Stimulated activated CD8-positive, alpha-beta memory T cell treated with anti-CD3 and anti-CD28 coated beads, Interleukin-7, amount 100 ng/mL, for 48 hours (primary cell): ENCODE data around the gene HSPD1.

Experiments used
- DNase-seq, 2 donors: peaks; one replicate each; pipeline ENCODE4 v3.0.0-alpha.2; 2020; ENCODE audit warnings: low read depth in 1 of 2; ENCODE audit errors: extremely low read depth in 1 of 2

The HSPD1 gene

DNA sequence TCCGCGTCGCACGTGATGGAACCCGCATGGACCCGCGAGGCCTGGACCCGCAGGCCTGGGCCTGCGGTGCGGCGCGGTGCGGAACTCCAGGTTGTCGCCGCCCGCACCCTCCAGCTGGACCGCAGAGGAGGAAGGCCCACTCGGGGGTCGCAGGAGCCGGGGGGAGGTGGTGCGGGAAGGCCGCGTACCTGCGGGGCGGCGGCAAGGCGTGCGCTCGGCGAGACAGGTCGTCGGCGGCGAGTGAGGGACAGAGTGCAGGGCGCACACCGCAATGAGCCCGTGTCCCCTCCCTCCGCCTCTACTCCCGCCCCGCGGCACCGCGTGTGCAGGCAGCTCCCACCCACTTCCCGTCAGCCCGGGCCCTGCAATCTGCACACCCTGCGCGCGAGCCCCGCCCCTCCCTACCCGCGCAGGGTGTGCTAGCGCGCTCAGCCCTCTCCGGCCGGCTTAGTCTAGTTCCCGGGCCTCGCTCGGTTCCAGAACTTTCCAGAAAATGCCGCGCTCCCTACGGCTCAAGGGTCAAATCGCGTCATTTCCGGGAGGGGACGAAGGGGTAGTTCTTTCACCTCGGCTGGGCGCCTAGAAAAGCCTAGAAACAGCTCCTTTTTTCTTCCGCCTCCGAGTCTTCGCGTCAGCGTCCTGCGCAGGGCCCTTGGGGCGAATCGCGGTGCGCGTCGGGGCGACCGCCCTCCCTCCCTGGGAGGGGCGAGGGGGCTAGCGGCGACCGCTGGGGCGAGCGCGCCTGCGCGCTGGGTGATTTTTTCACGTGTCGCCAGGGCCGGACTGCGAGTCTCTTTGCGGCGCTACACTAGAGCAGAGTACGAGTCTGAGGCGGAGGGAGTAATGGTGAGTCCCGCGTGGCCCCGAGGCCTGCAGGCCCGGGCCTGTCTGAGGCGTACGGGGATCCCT lies at the start of gene HSPD1, which contains the start of gene HSPE1:
Gene HSPD1, minus strand, starts transcription at position 247 of the 909 bp plus-strand sequence. CDS start 992 bp downstream, outside the sequence.
Gene HSPE1, plus strand, starts transcription at position 786 of the 909 bp plus-strand sequence. Its CDS starts 58 bp downstream, at position 844.
- DNase-seq = peak; percentile 97 to 98

DNA sequence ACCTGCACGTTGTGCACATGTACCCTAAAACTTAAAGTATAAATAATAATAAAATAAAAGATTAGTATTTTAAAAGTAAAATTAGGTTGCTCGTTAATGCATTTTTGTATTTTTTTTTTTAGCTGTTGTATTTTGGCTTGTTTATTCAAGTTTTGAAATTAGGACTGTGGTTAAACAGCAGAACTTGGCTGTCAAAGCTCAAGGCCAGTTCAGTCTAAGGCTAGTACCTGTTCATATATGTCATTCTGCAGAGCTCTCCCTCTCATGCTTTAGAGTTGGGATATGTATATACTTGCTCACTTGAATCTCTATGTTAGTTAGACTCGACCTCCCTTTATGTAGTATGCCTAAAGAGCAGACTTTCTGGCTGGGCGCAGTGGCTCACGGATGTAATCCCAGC lies 48.9 kb upstream of the HSPD1 start:
- DNase-seq = no peak

GRCh38 chr2:197547163-197547900 lies 47.7 kb upstream of the HSPD1 start:
- DNase-seq = no peak

DNA sequence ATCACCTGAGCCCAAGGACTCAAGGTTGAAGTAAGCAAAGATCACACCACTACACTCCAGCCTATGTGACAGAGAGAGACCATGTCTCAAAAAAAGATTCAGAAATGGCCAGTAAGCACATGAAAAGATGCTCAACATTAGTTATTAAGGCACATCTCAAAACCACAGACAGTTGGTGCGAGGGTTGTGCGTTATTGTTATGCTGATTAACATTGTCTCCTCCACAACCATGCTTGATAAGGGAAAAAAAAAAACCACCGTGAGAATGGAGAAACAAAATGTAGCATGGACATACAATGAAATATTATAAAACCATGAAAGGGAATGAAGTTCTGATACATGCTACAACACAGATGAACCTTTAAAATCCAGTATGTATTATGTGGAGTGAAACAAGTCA lies 43.6 kb upstream of the HSPD1 start:
- DNase-seq = no peak

- DNase-seq = no peak
Measured at GRCh38 chr2:197539734-197540133, 40.1 kb upstream of the HSPD1 start.

GRCh38 chr2:197538412-197538811 lies 38.8 kb upstream of the HSPD1 start:
- DNase-seq = no peak

DNA sequence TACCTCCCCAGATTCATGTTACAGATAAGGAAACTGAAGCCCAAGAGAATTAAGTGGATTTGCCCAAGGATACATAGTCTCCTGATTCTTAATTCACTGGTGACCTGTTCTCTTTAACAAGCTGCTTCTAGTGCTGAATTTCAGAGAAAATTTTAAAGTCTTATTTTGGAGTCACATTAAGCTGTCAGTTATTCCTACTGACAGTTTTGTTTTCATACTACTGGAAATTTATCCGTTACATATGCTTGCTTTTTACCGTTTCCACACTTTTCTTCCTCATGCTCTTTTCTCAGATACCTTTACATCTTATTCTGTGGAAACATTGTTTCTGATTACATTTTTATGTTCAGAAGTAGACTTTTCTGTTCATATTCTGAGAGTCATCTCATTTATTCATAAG lies 17.5 kb upstream of the HSPD1 start:
- DNase-seq = no peak

DNA sequence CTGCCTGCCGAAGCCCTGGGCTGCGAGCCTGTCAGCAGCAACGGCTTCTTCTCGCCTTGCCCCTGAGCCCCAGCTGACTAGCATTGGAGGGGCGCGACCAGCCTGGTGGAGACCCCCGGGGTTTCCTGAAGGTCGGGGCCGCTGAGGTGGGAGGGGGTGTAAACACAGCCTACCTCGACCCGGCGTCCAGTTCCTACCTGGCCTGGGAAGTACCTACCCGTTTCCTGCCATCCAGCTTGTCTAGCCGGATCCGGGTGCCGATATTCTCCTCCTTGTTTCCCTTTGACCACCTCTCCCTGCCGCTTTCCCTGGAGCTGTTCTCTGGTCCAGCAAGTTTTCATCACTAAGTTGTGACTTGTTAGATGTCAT lies 16.7 kb upstream of the HSPD1 start:
- DNase-seq = no peak

DNA sequence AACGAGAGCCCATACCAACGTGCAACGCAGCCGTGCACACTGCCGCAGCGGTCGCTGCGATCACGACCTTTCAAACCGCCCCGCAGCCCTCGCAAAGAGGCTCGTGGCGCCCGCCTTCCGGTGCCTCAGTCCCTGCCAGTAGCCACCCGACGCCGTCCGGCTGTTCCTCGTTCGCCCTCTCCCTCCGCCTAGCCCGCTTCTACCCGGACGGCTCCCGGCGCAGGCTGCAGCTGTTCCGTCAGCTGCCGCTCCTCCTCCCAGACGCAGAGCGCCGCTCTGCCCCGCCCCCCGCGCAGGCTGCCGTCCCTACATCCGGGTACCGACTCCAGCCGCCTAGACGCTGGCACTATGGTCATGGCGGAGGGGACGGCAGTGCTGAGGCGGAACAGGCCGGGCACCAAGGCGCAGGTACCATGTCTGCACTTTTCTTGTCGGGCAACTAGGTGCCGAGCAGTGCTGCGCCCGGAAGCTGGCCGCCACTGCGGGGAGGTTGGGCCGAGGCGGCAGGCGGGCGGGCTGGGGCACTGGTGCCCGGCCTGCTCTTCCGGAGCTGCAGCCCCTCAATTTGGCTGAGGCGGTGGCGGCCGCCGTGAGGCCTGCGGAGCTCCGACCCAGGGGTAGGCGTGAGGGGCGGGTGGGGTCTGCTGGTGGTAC lies 16.2 kb upstream of the HSPD1 start, which contains the start of gene MOB4:
Gene MOB4, plus strand, starts transcription at position 328 of the 654 bp plus-strand sequence. Its CDS starts 21 bp downstream, at position 349.
- peak; percentile 88 to 90 for DNase-seq

- no peak for DNase-seq
Measured at GRCh38 chr2:197515315-197515738, 15.7 kb upstream of the HSPD1 start.

DNA sequence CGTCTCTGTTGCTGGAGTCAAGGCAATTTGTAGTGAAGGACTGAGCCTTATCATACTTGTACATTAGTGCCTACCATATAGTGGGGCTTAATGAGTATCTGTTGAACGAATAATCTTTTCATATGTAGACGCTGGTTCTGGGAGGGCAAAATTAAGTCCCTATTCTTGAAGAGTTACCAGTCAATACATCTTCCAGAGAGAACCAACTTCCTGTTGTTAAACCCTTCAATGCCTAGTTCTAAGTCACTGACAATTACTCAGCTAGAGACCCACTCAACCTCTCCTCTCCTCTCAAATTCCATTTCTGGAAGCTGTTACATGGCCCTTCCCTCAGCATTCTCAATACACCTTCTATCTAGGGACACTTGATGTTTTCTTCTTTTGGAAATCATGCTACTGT lies 15.1 kb upstream of the HSPD1 start:
- DNase-seq = no peak

DNA sequence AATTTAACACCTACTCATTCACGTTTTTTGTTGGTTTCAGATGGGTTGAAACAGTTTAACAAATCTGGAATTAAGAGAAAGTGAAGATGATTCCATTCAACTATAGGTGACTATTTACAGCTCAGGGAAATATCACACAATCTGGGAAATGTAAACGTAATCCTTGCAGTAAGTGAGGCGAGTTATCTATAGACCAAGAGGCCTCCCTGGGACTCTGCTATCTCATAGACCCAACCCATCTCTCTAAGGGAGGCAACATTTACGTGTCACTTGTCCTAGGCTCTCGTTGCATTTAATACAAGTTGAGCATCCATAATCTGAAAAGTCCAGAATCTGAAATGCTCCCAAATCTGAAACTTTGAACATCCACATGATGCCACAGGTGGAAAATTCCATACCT lies 14.3 kb upstream of the HSPD1 start:
- DNase-seq = no peak

- DNase-seq = no peak
Measured at GRCh38 chr2:197506658-197507057, 7.0 kb upstream of the HSPD1 start.

DNA sequence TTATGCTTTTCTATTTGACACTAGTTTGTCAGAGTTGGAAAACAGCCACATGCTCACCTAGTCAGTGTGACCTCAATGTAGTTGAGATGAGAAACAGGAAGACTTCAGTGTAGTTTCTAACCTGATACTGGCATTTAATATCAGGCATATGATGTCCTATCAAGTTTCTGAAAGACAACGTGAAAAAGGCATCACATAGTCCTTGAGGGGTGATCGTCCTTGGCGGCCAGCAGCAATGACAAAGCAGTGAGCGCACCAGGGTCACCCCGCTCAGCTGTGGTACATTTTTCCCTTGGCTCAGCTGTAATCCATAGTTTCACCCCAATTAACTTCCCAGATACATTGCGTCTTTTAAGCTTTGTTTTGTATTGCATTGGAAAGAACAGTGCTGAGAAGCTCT lies 4.9 kb upstream of the HSPD1 start:
- DNase-seq = no peak

- DNase-seq = no peak
Measured at GRCh38 chr2:197504000-197504399, 4.4 kb upstream of the HSPD1 start.

DNA sequence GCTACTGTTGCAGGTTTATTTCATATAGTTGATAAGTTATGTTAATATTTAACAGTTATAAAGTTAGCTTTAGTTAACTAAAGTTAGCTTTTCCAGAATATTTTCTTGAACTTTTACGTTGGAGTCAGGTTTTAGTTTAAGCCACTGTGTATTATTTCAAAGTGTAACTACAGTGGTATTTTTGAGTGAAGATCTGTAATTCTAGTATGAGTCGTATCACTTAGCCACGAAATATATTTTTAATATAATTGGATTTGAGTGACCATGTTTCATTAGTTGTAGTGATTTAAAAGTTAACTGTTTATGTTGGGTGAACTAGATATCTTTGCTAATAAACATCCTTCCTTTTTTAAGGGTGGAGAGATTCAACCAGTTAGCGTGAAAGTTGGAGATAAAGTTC lies 3.0 kb upstream of the HSPD1 start:
- DNase-seq = no peak

- no peak for DNase-seq
Measured at GRCh38 chr2:197502201-197502600, 2.6 kb upstream of the HSPD1 start.

DNA sequence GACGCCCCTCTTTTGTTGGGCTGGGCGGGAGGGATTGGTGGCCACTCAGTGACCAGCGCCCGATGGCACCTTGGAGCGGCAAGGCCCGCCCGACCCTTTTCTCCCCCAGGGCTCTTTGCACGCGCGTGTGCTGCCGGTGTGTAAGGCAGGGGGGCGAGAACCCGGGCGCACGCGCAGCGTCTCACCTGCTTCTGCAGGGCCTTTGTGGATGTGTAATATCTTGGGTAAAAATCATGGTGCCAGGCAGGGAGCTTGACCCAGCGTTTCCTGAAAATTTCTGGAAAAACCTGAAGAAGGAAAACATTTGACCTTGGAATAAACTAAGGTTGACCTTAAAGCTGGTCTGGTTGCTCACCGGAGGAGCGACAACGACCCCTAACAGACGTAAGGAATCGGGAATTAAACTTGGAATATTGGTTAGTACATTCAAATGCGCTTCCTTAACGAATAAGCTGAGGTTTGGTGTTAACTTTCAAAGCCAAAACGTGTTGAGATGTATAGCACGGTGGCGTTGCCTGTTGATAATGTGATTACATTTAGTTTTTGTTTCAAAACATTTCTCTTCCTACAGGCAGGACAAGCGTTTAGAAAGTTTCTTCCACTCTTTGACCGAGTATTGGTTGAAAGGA lies 977 bp upstream of the HSPD1 start:
- DNase-seq = no peak

DNA sequence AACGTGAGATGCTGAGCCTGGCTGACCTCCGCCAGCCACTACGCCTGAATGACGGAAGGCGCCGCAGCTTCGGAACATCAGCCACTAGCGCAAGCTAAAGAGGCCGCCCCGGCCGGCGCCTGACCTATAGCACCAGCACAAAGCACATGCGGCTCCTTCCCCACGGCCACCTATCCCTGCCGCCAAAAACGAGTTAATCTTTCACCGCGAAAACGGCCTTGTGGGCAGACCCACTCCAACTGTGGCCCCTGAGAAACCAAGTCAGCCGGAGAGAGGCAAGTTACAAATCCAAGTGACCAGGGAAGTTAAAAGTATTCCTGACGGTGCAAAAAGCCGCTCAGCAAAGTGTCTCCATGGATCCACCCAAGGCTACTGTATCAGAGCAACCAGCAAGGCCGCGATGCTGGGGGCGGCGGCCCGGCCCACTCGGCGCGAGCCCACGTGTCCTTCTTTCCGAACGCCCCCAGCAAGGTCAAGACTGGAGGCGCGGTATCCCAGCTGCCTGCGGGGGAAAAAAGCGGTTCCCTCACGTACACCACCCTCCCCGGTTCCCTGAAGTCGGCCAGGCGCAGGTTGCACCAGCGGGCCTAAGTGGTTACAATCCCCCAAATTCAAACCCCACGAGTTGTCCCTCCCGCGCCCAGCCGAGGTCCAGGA lies 575 bp downstream of the HSPD1 start:
- DNase-seq = peak in 1 of 2 donors; percentile 39

- DNase-seq = no peak
Measured at GRCh38 chr2:197498235-197498936, 1.3 kb downstream of the HSPD1 start.
